ENCODE measurements around the gene FCMR.

Gene FCMR

GRCh38 chr1:206930210-206930798 is 8.6 kb upstream of the FCMR start (continued):
- TF ChIP-seq, protein P1, sequence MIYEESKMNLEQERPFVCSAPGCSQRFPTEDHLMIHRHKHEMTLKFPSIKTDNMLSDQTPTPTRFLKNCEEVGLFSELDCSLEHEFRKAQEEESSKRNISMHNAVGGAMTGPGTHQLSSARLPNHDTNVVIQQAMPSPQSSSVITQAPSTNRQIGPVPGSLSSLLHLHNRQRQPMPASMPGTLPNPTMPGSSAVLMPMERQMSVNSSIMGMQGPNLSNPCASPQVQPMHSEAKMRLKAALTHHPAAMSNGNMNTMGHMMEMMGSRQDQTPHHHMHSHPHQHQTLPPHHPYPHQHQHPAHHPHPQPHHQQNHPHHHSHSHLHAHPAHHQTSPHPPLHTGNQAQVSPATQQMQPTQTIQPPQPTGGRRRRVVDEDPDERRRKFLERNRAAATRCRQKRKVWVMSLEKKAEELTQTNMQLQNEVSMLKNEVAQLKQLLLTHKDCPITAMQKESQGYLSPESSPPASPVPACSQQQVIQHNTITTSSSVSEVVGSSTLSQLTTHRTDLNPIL (CRISPR knock-in tag; IDR thresholded peaks at IDR 0.05; ENCODE audit: low read depth): no peak
- no peak for TF ChIP-seq ESRRG (CRISPR knock-in tag; IDR thresholded peaks at IDR 0.05)
- TF ChIP-seq, protein P2, sequence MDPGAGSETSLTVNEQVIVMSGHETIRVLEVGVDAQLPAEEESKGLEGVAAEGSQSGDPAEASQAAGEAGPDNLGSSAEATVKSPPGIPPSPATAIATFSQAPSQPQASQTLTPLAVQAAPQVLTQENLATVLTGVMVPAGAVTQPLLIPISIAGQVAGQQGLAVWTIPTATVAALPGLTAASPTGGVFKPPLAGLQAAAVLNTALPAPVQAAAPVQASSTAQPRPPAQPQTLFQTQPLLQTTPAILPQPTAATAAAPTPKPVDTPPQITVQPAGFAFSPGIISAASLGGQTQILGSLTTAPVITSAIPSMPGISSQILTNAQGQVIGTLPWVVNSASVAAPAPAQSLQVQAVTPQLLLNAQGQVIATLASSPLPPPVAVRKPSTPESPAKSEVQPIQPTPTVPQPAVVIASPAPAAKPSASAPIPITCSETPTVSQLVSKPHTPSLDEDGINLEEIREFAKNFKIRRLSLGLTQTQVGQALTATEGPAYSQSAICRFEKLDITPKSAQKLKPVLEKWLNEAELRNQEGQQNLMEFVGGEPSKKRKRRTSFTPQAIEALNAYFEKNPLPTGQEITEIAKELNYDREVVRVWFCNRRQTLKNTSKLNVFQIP (CRISPR knock-in tag; IDR thresholded peaks at IDR 0.05; ENCODE audit: borderline replicate concordance, low read depth): no peak
- no peak for TF ChIP-seq PPARA (CRISPR knock-in tag; IDR thresholded peaks at IDR 0.05; ENCODE audit: borderline replicate concordance)

DNA sequence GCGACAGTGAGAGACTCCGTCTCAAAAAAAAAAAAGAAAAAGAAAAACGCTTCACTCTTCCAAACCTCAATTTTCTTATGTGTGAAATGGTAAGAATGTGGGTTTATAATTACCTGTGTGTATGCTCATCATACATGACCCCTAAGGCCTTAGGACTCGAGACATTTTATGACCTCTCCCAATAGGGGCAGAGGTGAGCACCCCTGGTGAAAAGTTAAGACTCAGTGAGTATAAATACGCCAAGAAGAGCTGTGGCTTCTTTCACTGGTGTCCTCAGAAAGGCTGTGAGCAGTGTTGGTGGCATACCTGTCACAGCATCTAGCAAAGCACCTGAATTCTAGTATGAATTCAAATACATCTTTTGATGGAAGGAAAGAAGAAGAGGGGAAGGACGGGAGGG is 7.8 kb upstream of the FCMR start:
- no peak for ATAC-seq
- TF ChIP-seq ZFP30 (CRISPR knock-in tag; IDR thresholded peaks at IDR 0.05) (no peak), ISL1 (CRISPR knock-in tag; IDR thresholded peaks at IDR 0.05) (no peak), ZNF8 (CRISPR knock-in tag; IDR thresholded peaks at IDR 0.05) (no peak), SNAI2 (CRISPR knock-in tag; IDR thresholded peaks at IDR 0.05) (no peak), ZFP3 (CRISPR knock-in tag; IDR thresholded peaks at IDR 0.05) (no peak), RARB (CRISPR knock-in tag; IDR thresholded peaks at IDR 0.05) (no peak), GLIS3 (CRISPR knock-in tag; IDR thresholded peaks at IDR 0.05) (no peak), BACH2 (CRISPR knock-in tag; IDR thresholded peaks at IDR 0.05; ENCODE audit: borderline replicate concordance) (no peak), ARNTL (CRISPR knock-in tag; IDR thresholded peaks at IDR 0.05; ENCODE audit: borderline replicate concordance, low read depth) (no peak), PATZ1 (CRISPR knock-in tag; IDR thresholded peaks at IDR 0.05; ENCODE audit: borderline replicate concordance) (no peak), TCF4 (CRISPR knock-in tag; IDR thresholded peaks at IDR 0.05; ENCODE audit: borderline replicate concordance) (no peak), ZC3H10 (CRISPR knock-in tag; IDR thresholded peaks at IDR 0.05) (no peak), CSDC2 (CRISPR knock-in tag; IDR thresholded peaks at IDR 0.05) (no peak)
- TF ChIP-seq, protein P2 (CRISPR knock-in tag; IDR thresholded peaks at IDR 0.05; ENCODE audit: borderline replicate concordance, low read depth): no peak

- no peak for ATAC-seq
- TF ChIP-seq ZFP30 (CRISPR knock-in tag; IDR thresholded peaks at IDR 0.05): no peak
These were observed 4.5 kb upstream of the FCMR start for GRCh38 chr1:206926286-206926685.

GRCh38 chr1:206925106-206925736 is 3.5 kb upstream of the FCMR start:
- TF ChIP-seq, protein P3, sequence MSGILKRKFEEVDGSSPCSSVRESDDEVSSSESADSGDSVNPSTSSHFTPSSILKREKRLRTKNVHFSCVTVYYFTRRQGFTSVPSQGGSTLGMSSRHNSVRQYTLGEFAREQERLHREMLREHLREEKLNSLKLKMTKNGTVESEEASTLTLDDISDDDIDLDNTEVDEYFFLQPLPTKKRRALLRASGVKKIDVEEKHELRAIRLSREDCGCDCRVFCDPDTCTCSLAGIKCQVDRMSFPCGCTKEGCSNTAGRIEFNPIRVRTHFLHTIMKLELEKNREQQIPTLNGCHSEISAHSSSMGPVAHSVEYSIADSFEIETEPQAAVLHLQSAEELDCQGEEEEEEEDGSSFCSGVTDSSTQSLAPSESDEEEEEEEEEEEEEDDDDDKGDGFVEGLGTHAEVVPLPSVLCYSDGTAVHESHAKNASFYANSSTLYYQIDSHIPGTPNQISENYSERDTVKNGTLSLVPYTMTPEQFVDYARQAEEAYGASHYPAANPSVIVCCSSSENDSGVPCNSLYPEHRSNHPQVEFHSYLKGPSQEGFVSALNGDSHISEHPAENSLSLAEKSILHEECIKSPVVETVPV (CRISPR knock-in tag; IDR thresholded peaks at IDR 0.05): no peak
- no peak for TF ChIP-seq ZNF565 (CRISPR knock-in tag; conservative IDR thresholded peaks at IDR 0.05; ENCODE audit: low read depth)
- TF ChIP-seq GLIS3 (CRISPR knock-in tag; IDR thresholded peaks at IDR 0.05): no peak
- TF ChIP-seq TCF4 (CRISPR knock-in tag; IDR thresholded peaks at IDR 0.05; ENCODE audit: borderline replicate concordance): no peak
- no peak for TF ChIP-seq ZFP30 (CRISPR knock-in tag; IDR thresholded peaks at IDR 0.05)
- TF ChIP-seq RARB (CRISPR knock-in tag; IDR thresholded peaks at IDR 0.05): no peak
- no peak for TF ChIP-seq PATZ1 (CRISPR knock-in tag; IDR thresholded peaks at IDR 0.05; ENCODE audit: borderline replicate concordance)
- no peak for TF ChIP-seq OSR1 (CRISPR knock-in tag; IDR thresholded peaks at IDR 0.05)
- no peak for TF ChIP-seq ISL1 (CRISPR knock-in tag; IDR thresholded peaks at IDR 0.05)
- TF ChIP-seq, protein P2 (CRISPR knock-in tag; IDR thresholded peaks at IDR 0.05; ENCODE audit: borderline replicate concordance, low read depth): no peak
- TF ChIP-seq ESRRG (CRISPR knock-in tag; IDR thresholded peaks at IDR 0.05): no peak
- no peak for TF ChIP-seq CSDC2 (CRISPR knock-in tag; IDR thresholded peaks at IDR 0.05)
- no peak for TF ChIP-seq TOX (CRISPR knock-in tag; IDR thresholded peaks at IDR 0.05; ENCODE audit: borderline replicate concordance)
- no peak; the same call in 2 of the 3 replicates for ATAC-seq

Data from SK-N-SH treated with all-trans-retinoic acid at 6 μM for 48 hours (cell line).